ENCODE results near the gene PPP1R3C. TPM values are rescaled to one million over a fixed set of nuclear protein-coding genes. Genes with fewer than 3 reads are reported as not detected.

Gene PPP1R3C
- polyA plus RNA-seq = 39.6 TPM
- long read RNA-seq, donor 1, transcript PPP1R3C-201 (2 exons, 2,524 nt) = major isoform, 5 of 5 reads
- long read RNA-seq, donor 1, partial matches to known transcripts = 0 of 5 reads
- long read RNA-seq, donor 1, other reads (novel, unspliced or antisense) = 0 of 5 reads
- long read RNA-seq, donor 2, transcript PPP1R3C-201 (2 exons, 2,524 nt) = major isoform, 25 of 25 reads
- long read RNA-seq, donor 2, partial matches to known transcripts = 0 of 25 reads
- long read RNA-seq, donor 2, other reads (novel, unspliced or antisense) = 0 of 25 reads
- long read RNA-seq, donor 3 = 0 reads
- long read RNA-seq, donor 4 = 0 reads
- long read RNA-seq, donor 5, transcript PPP1R3C-201 (2 exons, 2,524 nt) = major isoform, 7 of 7 reads
- long read RNA-seq, donor 5, partial matches to known transcripts = 0 of 7 reads
- long read RNA-seq, donor 5, other reads (novel, unspliced or antisense) = 0 of 7 reads
- long read RNA-seq, donor 6, transcript PPP1R3C-201 (2 exons, 2,524 nt) = major isoform, 28 of 28 reads
- long read RNA-seq, donor 6, partial matches to known transcripts = 0 of 28 reads
- long read RNA-seq, donor 6, other reads (novel, unspliced or antisense) = 0 of 28 reads
- long read RNA-seq, donor 7, transcript PPP1R3C-201 (2 exons, 2,524 nt) = major isoform, 5 of 5 reads
- long read RNA-seq, donor 7, partial matches to known transcripts = 0 of 5 reads
- long read RNA-seq, donor 7, other reads (novel, unspliced or antisense) = 0 of 5 reads
- long read RNA-seq, donor 8, transcript PPP1R3C-201 (2 exons, 2,524 nt) = major isoform, 38 of 38 reads
- long read RNA-seq, donor 8, partial matches to known transcripts = 0 of 38 reads
- long read RNA-seq, donor 8, other reads (novel, unspliced or antisense) = 0 of 38 reads
- long read RNA-seq, donor 9, transcript PPP1R3C-201 (2 exons, 2,524 nt) = major isoform, 18 of 18 reads
- long read RNA-seq, donor 9, partial matches to known transcripts = 0 of 18 reads
- long read RNA-seq, donor 9, other reads (novel, unspliced or antisense) = 0 of 18 reads
- long read RNA-seq, donor 10, transcript PPP1R3C-201 (2 exons, 2,524 nt) = major isoform, 28 of 28 reads
- long read RNA-seq, donor 10, partial matches to known transcripts = 0 of 28 reads
- long read RNA-seq, donor 10, other reads (novel, unspliced or antisense) = 0 of 28 reads
- long read RNA-seq, donor 11, transcript PPP1R3C-201 (2 exons, 2,524 nt) = major isoform, 6 of 6 reads
- long read RNA-seq, donor 11, partial matches to known transcripts = 0 of 6 reads
- long read RNA-seq, donor 11, other reads (novel, unspliced or antisense) = 0 of 6 reads

DNA sequence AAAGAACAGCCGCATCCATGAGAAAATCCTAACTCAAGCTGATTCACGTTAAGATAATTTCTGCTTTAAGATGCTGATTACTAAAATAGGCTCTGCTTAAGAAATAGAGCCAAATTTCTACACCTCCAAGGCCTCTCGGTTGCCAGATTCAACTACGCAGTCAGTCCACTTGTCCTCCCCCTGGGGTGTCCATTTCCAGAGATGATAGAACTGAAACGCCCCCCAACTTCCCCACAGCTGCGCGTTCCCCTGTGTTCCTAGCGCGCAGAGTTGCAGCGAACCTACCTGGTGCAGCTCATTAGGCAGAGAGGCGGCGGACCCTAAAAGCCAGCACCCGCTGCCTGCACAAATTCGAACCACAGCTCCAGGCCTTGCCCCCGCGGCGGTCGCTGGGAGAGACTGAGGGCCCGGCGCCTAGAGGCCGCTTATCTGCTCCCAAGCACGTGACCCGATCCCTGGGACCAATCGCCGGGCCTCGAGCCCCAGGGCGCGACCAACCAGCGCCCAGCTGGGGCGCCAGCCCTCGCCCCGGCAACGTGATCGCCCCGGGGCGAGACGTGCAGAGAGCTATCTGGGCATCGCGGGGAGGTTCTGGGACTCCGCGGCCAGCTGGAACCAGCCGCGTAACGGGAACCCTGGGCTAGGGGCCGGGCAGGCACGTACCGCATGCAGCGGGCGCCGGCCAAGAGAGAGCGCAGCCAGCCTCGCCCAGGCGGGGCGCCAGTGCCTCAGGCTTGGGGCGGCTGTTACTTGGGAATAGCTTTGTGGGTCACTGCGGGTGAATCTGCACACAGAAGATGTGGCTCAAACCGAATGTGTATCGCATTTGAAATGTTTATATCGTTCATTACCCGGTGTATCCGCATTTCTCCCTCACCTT lies at the start of gene PPP1R3C:
PPP1R3C (minus strand) TSS at position 401 of the 880 bp plus-strand sequence; CDS start at position 299, 102 bp downstream.
- Histone ChIP-seq H3K4me1 (ENCODE audit: control insufficient read depth, insufficient read depth, low read length) (peaks cover 7% of the 10 kb centered on the region), H3K4me3 (ENCODE audit: low read length) (peak within 1 kb of the TSS; percentile 93), H3K27me3 (ENCODE audit: control insufficient read depth, insufficient read depth, low read length) (no peaks in the 10 kb centered on the region), H3K27ac (ENCODE audit: low read length) (peak within 1 kb of the TSS; percentile 80), H3K9me3 (ENCODE audit: control insufficient read depth, low read depth, low read length) (no peaks in the 10 kb centered on the region), H3K36me3 (ENCODE audit: control insufficient read depth, insufficient read depth, low read length) (peaks cover 28% of the 10 kb centered on the region)
- 0% methylated on average over 2 of the region's 61 CpGs for WGBS (ENCODE audit: insufficient coverage, low lambda C conversion rate)
- DNase-seq = peak; percentile 93 to 96

DNA sequence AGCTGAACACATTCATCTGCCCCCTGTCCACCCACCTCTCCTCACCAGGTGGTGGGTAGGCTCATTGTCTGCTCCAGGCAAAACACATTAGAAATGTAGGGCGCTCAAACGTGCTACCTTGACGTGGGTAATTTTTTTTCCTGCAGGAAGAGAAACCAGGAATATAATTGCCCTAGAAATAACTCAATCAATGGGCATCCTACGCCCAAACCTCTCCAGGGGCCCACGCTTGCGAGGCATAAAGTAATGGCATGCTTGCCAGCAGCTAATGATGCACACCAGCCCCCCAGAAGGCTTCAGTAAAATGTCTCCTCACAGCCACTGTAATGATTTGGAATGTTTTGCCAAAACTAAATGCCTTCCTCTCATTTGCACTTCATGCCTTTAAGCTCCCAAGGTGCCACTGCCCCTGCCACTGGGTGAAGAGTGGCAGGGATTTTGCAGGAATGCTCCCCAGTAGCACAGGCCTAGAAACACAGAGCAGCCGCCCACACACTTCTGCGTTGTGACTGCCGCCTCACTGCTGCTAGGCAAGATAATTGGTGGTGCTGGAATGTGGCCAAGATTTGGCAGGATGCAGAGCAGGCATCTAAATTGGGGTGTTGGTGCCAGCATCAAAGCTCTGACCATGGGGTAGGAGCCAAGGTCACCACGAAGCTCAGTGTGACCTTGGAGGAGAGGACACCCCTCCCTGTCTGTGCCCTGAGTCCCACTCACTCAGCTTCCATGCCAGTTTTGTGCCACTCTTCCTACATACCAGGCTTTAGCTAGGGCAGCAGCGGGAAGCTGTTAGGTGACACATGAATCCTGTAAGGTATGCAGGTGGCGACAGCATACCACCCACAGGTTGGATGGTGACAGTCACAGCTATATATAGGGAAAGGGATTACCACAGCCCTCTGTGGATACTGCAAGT lies 48.7 kb upstream of the PPP1R3C start:
- 100% methylated on average over 1 of the region's 12 CpGs for WGBS (ENCODE audit: insufficient coverage, low lambda C conversion rate)
- Histone ChIP-seq H3K4me1 (ENCODE audit: control insufficient read depth, insufficient read depth, low read length) (peaks cover 3% of the 10 kb centered on the region), H3K36me3 (ENCODE audit: control insufficient read depth, insufficient read depth, low read length) (no peaks in the 10 kb centered on the region), H3K4me3 (ENCODE audit: low read length) (no peak overlapping the region), H3K9me3 (ENCODE audit: control insufficient read depth, low read depth, low read length) (no peaks in the 10 kb centered on the region), H3K27ac (ENCODE audit: low read length) (no peak overlapping the region), H3K27me3 (ENCODE audit: control insufficient read depth, insufficient read depth, low read length) (no peaks in the 10 kb centered on the region)
- no peak for DNase-seq

DNA sequence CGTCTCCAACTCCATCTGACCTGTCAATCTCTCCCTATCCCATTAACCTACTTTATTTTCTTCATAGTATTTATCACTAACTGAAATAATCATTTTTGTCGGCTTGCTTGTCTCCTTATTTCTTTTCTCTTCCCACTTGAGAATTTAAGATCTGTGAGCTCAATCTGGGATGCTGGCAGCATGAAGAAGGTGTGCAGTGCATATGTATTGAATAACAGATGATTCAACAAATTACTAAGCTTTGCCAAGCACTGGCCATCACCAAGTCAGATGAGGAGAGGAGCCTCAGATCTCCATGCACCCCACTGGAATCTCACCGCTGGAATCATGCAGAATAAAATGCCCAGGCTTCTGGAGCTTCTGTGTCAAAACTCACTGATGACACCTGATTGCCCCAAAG lies 47.6 kb upstream of the PPP1R3C start:
- Histone ChIP-seq H3K27me3 (ENCODE audit: control insufficient read depth, insufficient read depth, low read length) (no peaks in the 10 kb centered on the region), H3K27ac (ENCODE audit: low read length) (no peak overlapping the region), H3K4me1 (ENCODE audit: control insufficient read depth, insufficient read depth, low read length) (peaks cover 3% of the 10 kb centered on the region), H3K9me3 (ENCODE audit: control insufficient read depth, low read depth, low read length) (no peaks in the 10 kb centered on the region), H3K4me3 (ENCODE audit: low read length) (no peak overlapping the region), H3K36me3 (ENCODE audit: control insufficient read depth, insufficient read depth, low read length) (no peaks in the 10 kb centered on the region)
- DNase-seq = no peak
- 100% methylated on average over 1 of the region's 3 CpGs for WGBS (ENCODE audit: insufficient coverage, low lambda C conversion rate)

DNA sequence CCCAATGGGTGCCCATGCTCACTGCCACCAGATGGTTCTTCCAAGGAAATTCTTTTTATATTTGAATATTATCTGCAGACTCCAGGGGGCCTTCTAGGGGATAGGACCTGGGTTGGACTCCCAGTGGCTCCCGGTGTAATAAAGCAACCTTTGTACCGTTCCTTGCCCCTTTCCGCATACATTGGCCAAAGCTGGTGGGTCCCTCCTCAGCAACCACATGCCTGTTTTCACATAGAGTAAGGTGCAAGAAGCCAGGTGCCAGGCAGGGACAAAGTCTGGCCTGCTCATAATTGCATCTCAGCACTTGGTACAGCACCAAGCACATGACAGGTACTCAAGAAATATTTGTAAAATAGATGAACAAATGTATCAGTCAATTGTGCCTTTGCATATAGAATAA lies 46.4 kb upstream of the PPP1R3C start:
- WGBS (ENCODE audit: insufficient coverage, low lambda C conversion rate) = no CpG with 5 or more reads among the region's 3 CpGs
- peaks cover 3% of the 10 kb centered on the region for H3K4me1 ChIP-seq (ENCODE audit: control insufficient read depth, insufficient read depth, low read length)
- no peaks in the 10 kb centered on the region for H3K9me3 ChIP-seq (ENCODE audit: control insufficient read depth, low read depth, low read length)
- peak; percentile 64 to 80 for DNase-seq
- H3K36me3 ChIP-seq (ENCODE audit: control insufficient read depth, insufficient read depth, low read length) = no peaks in the 10 kb centered on the region
- no peaks in the 10 kb centered on the region for H3K27me3 ChIP-seq (ENCODE audit: control insufficient read depth, insufficient read depth, low read length)
- no peak overlapping the region for H3K27ac ChIP-seq (ENCODE audit: low read length)
- H3K4me3 ChIP-seq (ENCODE audit: low read length) = no peak overlapping the region

DNA sequence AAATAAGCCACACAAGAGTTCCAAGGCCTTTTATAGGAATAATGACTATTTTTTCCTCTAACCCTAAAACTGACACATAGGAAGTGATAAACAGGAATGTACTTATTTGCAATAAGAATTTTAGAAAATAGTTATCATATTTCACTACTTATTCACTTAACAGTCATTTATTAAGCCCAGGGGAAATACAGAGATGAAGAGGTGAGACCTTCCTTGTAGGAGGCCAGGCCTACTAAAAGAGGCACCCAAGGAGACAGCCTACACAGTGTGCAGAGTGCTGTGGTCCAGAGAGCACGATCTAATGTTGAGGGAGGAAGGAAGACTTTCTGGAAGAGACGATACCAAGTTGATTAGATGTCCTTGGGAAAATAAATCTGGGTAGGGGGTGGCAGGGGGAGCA lies 45.0 kb upstream of the PPP1R3C start:
- Histone ChIP-seq H3K36me3 (ENCODE audit: control insufficient read depth, insufficient read depth, low read length) (no peaks in the 10 kb centered on the region), H3K4me1 (ENCODE audit: control insufficient read depth, insufficient read depth, low read length) (peaks cover 3% of the 10 kb centered on the region), H3K9me3 (ENCODE audit: control insufficient read depth, low read depth, low read length) (no peaks in the 10 kb centered on the region), H3K4me3 (ENCODE audit: low read length) (no peak overlapping the region), H3K27me3 (ENCODE audit: control insufficient read depth, insufficient read depth, low read length) (no peaks in the 10 kb centered on the region), H3K27ac (ENCODE audit: low read length) (no peak overlapping the region)
- 80% methylated on average over 1 of the region's 2 CpGs for WGBS (ENCODE audit: insufficient coverage, low lambda C conversion rate)
- no peak for DNase-seq

DNA sequence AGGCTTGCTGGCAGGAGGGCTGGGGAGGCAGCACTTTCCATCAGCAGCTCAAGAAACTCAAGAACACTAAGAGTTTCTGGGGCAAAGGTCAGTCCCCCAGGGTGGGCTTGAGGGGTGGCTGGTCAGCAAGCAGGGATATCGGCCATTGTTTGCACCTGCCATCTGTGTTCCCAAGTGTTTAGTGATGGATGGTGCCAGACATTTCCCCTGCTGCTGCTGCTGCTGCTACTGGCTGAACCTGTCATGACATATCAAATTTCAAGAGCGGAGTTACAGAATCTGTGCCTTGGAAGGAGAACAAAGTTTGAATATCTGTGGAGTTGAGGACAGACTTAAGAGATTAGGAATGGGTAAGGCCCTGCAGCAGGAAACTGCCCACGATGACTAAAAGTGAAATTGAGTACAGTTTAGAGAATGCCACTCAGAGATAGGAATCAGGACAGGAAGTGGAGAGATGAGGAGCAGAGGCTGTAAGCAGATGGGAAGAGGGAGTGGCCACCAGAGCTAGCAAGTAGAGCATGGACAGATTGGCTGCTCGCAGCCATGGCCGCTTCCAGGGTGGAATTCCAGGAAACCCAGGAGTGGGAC lies 39.2 kb upstream of the PPP1R3C start:
- peak in 1 of 2 donors; percentile 17 for DNase-seq
- WGBS (ENCODE audit: insufficient coverage, low lambda C conversion rate) = no CpG with 5 or more reads among the region's 5 CpGs
- H3K36me3 ChIP-seq (ENCODE audit: control insufficient read depth, insufficient read depth, low read length) = no peaks in the 10 kb centered on the region
- H3K4me1 ChIP-seq (ENCODE audit: control insufficient read depth, insufficient read depth, low read length) = no peaks in the 10 kb centered on the region
- H3K4me3 ChIP-seq (ENCODE audit: low read length) = no peak overlapping the region
- H3K27ac ChIP-seq (ENCODE audit: low read length) = no peak overlapping the region
- no peaks in the 10 kb centered on the region for H3K9me3 ChIP-seq (ENCODE audit: control insufficient read depth, low read depth, low read length)
- peaks cover 1% of the 10 kb centered on the region for H3K27me3 ChIP-seq (ENCODE audit: control insufficient read depth, insufficient read depth, low read length)

DNA sequence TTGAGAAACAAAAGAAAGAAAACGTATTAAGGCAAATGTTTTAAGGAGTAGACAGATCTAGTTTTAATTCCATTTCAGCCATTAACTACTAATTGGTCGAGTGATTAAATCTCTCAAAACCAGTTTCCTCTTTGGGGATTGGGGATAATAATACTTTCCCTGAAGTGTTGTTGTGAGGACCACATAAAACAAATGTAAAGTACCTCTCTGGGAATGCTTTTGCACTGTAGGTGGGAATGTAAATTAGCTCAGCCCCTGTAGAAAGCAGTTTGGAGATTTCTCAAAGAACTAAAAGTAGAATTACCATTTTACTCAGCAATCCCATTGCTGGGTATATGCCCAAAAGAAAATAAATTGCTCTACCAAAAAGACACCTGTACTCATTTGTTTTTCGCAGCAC lies 36.0 kb upstream of the PPP1R3C start:
- peaks cover 3% of the 10 kb centered on the region for H3K27me3 ChIP-seq (ENCODE audit: control insufficient read depth, insufficient read depth, low read length)
- no peaks in the 10 kb centered on the region for H3K36me3 ChIP-seq (ENCODE audit: control insufficient read depth, insufficient read depth, low read length)
- no peaks in the 10 kb centered on the region for H3K9me3 ChIP-seq (ENCODE audit: control insufficient read depth, low read depth, low read length)
- 100% methylated on average over 1 of the region's 3 CpGs for WGBS (ENCODE audit: insufficient coverage, low lambda C conversion rate)
- no peak overlapping the region for H3K27ac ChIP-seq (ENCODE audit: low read length)
- DNase-seq = no peak
- no peaks in the 10 kb centered on the region for H3K4me1 ChIP-seq (ENCODE audit: control insufficient read depth, insufficient read depth, low read length)
- H3K4me3 ChIP-seq (ENCODE audit: low read length) = no peak overlapping the region

DNA sequence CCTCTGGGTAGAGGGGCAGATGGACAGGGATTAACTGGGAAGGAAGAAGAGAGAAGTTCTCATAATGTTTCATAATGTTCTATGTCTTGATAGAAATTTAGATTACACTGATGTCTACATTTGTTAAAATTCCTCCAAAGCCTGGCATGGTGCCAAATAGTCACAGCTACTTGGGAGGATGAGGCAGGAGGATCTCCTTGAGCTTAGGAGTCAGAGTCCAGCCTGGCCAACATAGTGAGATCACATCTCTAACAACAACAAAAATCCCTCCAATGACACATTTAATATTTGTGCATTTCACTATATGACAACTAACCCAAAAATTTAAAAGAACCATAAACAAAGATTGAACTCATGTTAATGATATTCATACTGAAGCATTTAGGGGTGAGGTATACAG lies 33.0 kb upstream of the PPP1R3C start:
- Histone ChIP-seq H3K9me3 (ENCODE audit: control insufficient read depth, low read depth, low read length) (no peaks in the 10 kb centered on the region), H3K27me3 (ENCODE audit: control insufficient read depth, insufficient read depth, low read length) (peaks cover 3% of the 10 kb centered on the region)
- DNase-seq = no peak

More for the DNA sequence above, 33.0 kb upstream of the PPP1R3C start:
- Histone ChIP-seq H3K4me3 (ENCODE audit: low read length) (no peak overlapping the region), H3K36me3 (ENCODE audit: control insufficient read depth, insufficient read depth, low read length) (no peaks in the 10 kb centered on the region), H3K27ac (ENCODE audit: low read length) (no peak overlapping the region), H3K4me1 (ENCODE audit: control insufficient read depth, insufficient read depth, low read length) (no peaks in the 10 kb centered on the region)
